IMR-90 (cell line): Measurements from ENCODE around the gene EPHA6. TPM values are rescaled to one million over a fixed set of nuclear protein-coding genes. Genes with fewer than 3 reads are reported as not detected.

Source experiments
- ATAC-seq: fragments of 200-7000 bp; cut with Tn5 transposase; 2 replicates; pipeline ENCODE4 v1.9.1; 2020; ENCODE audit warnings: low read depth, mild to moderate bottlenecking, moderate library complexity
- BruUV-seq: library from RNA; stranded (reverse); fragments of 400-500 nt; replicated peaks from 2 replicates; lab custom pipeline; 2021; lab: Mats Ljungman, UMichigan
- CTCF ChIA-PET: fragments of 300-600 bp; formaldehyde crosslinking; extraction: SDS; loops from one replicate; lab custom pipeline; 2021; ENCODE audit warnings: antibody characterized with exemption; lab: Yijun Ruan, JAX
- POLR2A ChIA-PET: fragments of 300-600 bp; sonication (Branson Sonifier 250); formaldehyde crosslinking; loops from one replicate; lab custom pipeline; 2022; ENCODE audit warnings: antibody characterized with exemption; ENCODE audit not compliant: unreplicated experiment; lab: Charles Lee
- DNase-seq: peaks from one replicate; pipeline ENCODE4 v3.0.0; 2013
- H2AFZ ChIP-seq: replicated peaks from 2 replicates; pipeline ENCODE3; 2013; ENCODE audit warnings: low read length, mild to moderate bottlenecking; ENCODE audit not compliant: poor library complexity
- H2AK5ac ChIP-seq: 2 replicates; pipeline ENCODE4 v1.6.1; 2013; ENCODE audit warnings: low read depth, low read length, inconsistent platforms
- H2AK9ac ChIP-seq: replicated peaks from 2 replicates; pipeline ENCODE3; 2013; ENCODE audit warnings: mild to moderate bottlenecking, low read depth, low read length, moderate library complexity; ENCODE audit not compliant: poor library complexity
- H2BK120ac ChIP-seq: 2 replicates; pipeline ENCODE4 v1.6.1; 2013; ENCODE audit warnings: low read depth, low read length, inconsistent platforms
- H2BK15ac ChIP-seq: 3 replicates; pipeline ENCODE4 v1.6.1; 2013; ENCODE audit warnings: low read depth, low read length, inconsistent platforms
- H2BK20ac ChIP-seq: 2 replicates; pipeline ENCODE4 v1.6.1; 2013; ENCODE audit warnings: low read depth, mild to moderate bottlenecking, inconsistent platforms, low read length, moderate library complexity
- H2BK5ac ChIP-seq: 2 replicates; pipeline ENCODE4 v1.6.1; 2013; ENCODE audit warnings: mild to moderate bottlenecking, low read depth, low read length, inconsistent platforms; ENCODE audit not compliant: poor library complexity, severe bottlenecking
- H3K14ac ChIP-seq: replicated peaks from 2 replicates; pipeline ENCODE4 v1.6.1; 2013; ENCODE audit warnings: low read depth, low read length, inconsistent platforms
- H3K18ac ChIP-seq: 2 replicates; pipeline ENCODE4 v1.6.1; 2013; ENCODE audit warnings: low read depth, low read length, control low read depth
- H3K23ac ChIP-seq: 2 replicates; pipeline ENCODE4 v1.6.1; 2013; ENCODE audit warnings: low read depth, low read length, inconsistent platforms
- H3K27ac ChIP-seq: 2 replicates; pipeline ENCODE4 v1.5.1; 2013; ENCODE audit warnings: mild to moderate bottlenecking, control low read depth, low read length; ENCODE audit not compliant: insufficient read depth
- H3K27me3 ChIP-seq: 2 replicates; pipeline ENCODE4 v1.6.1; 2013; ENCODE audit warnings: low read length; ENCODE audit not compliant: control insufficient read depth, insufficient read depth
- H3K36me3 ChIP-seq: 2 replicates; pipeline ENCODE4 v1.6.1; 2013; ENCODE audit warnings: low read length, mixed read lengths; ENCODE audit not compliant: control insufficient read depth, insufficient read depth
- H3K4ac ChIP-seq: 2 replicates; pipeline ENCODE4 v1.6.1; 2013; ENCODE audit warnings: low read depth, low read length, inconsistent platforms
- H3K4me1 ChIP-seq: 2 replicates; pipeline ENCODE4 v1.6.1; 2013; ENCODE audit warnings: low read length, mixed read lengths; ENCODE audit not compliant: control insufficient read depth, insufficient read depth
- H3K4me2 ChIP-seq: 2 replicates; pipeline ENCODE4 v1.6.1; 2013; ENCODE audit warnings: low read depth, mild to moderate bottlenecking, control low read depth, low read length, moderate library complexity
- H3K4me3 ChIP-seq: 2 replicates; pipeline ENCODE4 v1.5.1; 2013; ENCODE audit warnings: low read depth, mild to moderate bottlenecking, control low read depth, low read length, moderate library complexity; ENCODE audit not compliant: insufficient read depth
- H3K56ac ChIP-seq: 2 replicates; pipeline ENCODE4 v1.6.1; 2013; ENCODE audit warnings: low read length, inconsistent platforms; ENCODE audit not compliant: insufficient read depth; ENCODE audit errors: extremely low read depth
- H3K79me1 ChIP-seq, 2 experiments: 2 replicates each; pipeline ENCODE4 v1.6.1; 2013; ENCODE audit warnings: low read length in 2 of 2, inconsistent platforms in 1 of 2, low read depth in 1 of 2
- H3K9ac ChIP-seq: 2 replicates; pipeline ENCODE4 v1.6.1; 2013; ENCODE audit warnings: low read depth, low read length, control low read depth
- H3K9me1 ChIP-seq: 2 replicates; pipeline ENCODE4 v1.6.1; 2013; ENCODE audit warnings: low read length, inconsistent platforms; ENCODE audit not compliant: insufficient read depth
- H3K9me3 ChIP-seq: 2 replicates; pipeline ENCODE4 v1.6.1; 2013; ENCODE audit warnings: low read length; ENCODE audit not compliant: control insufficient read depth, insufficient read depth
- H4K20me1 ChIP-seq: 2 replicates; pipeline ENCODE4 v1.6.1; 2013; ENCODE audit warnings: low read length, inconsistent platforms; ENCODE audit not compliant: insufficient read depth
- H4K5ac ChIP-seq: 2 replicates; pipeline ENCODE4 v1.6.1; 2013; ENCODE audit warnings: mild to moderate bottlenecking, low read depth, low read length, control low read depth
- H4K8ac ChIP-seq, 2 experiments: 2 replicates each; pipeline ENCODE4 v1.6.1; 2013; ENCODE audit warnings: low read depth in 2 of 2, low read length in 2 of 2, control low read depth in 1 of 2, inconsistent platforms in 1 of 2
- H4K91ac ChIP-seq: 2 replicates; pipeline ENCODE4 v1.6.1; 2013; ENCODE audit warnings: low read depth, low read length, inconsistent platforms; ENCODE audit not compliant: insufficient read depth
- BHLHE40 ChIP-seq: fragments of 150-350 bp; IDR thresholded peaks from 2 replicates; pipeline ENCODE4 v1.6.1; 2016; ENCODE audit warnings: mild to moderate bottlenecking, low read depth, low read length
- CHD1 ChIP-seq: IDR thresholded peaks from 2 replicates; pipeline ENCODE4 v1.6.1; 2012; ENCODE audit warnings: low read depth, low read length, improper control_type of control experiment
- CTCF ChIP-seq: conservative IDR thresholded peaks from 2 replicates; pipeline ENCODE4 v1.5.1; 2012; ENCODE audit warnings: mild to moderate bottlenecking, low read depth, low read length, improper control_type of control experiment
- ELK1 ChIP-seq: fragments of 150-350 bp; IDR thresholded peaks from 2 replicates; pipeline ENCODE4 v1.6.1; 2016; ENCODE audit warnings: low read depth, mild to moderate bottlenecking, low read length, moderate library complexity, borderline replicate concordance
- FOS ChIP-seq: fragments of 150-350 bp; IDR thresholded peaks from 2 replicates; pipeline ENCODE4 v1.6.1; 2016; ENCODE audit warnings: low read depth, low read length
- MAFK ChIP-seq: IDR thresholded peaks from 2 replicates; pipeline ENCODE4 v1.6.1; 2012; ENCODE audit warnings: low read depth, low read length, improper control_type of control experiment
- MAZ ChIP-seq: IDR thresholded peaks from 2 replicates; pipeline ENCODE4 v1.6.1; 2012; ENCODE audit warnings: low read depth, mild to moderate bottlenecking, low read length, improper control_type of control experiment, moderate library complexity, borderline replicate concordance
- MXI1 ChIP-seq: IDR thresholded peaks from 2 replicates; pipeline ENCODE4 v1.6.1; 2012; ENCODE audit warnings: low read depth, mild to moderate bottlenecking, low read length, moderate library complexity, borderline replicate concordance
- NFE2L2 ChIP-seq: fragments of 150-350 bp; IDR thresholded peaks from 2 replicates; pipeline ENCODE4 v1.6.1; 2016; ENCODE audit warnings: low read depth, mild to moderate bottlenecking, low read length
- POLR2A ChIP-seq: IDR thresholded peaks from 2 replicates; pipeline ENCODE4 v1.6.1; 2012; ENCODE audit warnings: mild to moderate bottlenecking, low read depth, low read length
- RAD21 ChIP-seq: IDR thresholded peaks from 2 replicates; pipeline ENCODE4 v1.6.1; 2012; ENCODE audit warnings: low read length, improper control_type of control experiment
- RCOR1 ChIP-seq: IDR thresholded peaks from 2 replicates; pipeline ENCODE4 v1.6.1; 2012; ENCODE audit warnings: mild to moderate bottlenecking, low read length, improper control_type of control experiment; ENCODE audit not compliant: insufficient replicate concordance
- RFX5 ChIP-seq: IDR thresholded peaks from 2 replicates; pipeline ENCODE4 v1.8.0; 2012; ENCODE audit warnings: low read depth, mild to moderate bottlenecking, low read length, moderate library complexity
- SMC3 ChIP-seq: fragments of 150-350 bp; IDR thresholded peaks from 2 replicates; pipeline ENCODE4 v1.6.1; 2016; ENCODE audit warnings: low read depth, mild to moderate bottlenecking, antibody characterized with exemption, low read length, moderate library complexity
- USF2 ChIP-seq: fragments of 150-350 bp; IDR thresholded peaks from 2 replicates; pipeline ENCODE4 v1.6.1; 2017; ENCODE audit warnings: mild to moderate bottlenecking, antibody characterized with exemption, low read length, low read depth
- WGBS, 2 experiments: methylation state at CpG; one replicate each; pipeline versions ENCODE4 v1.1.5 to v1.1.7; 2013; ENCODE audit warnings: missing lambda C conversion rate in 2 of 2; ENCODE audit not compliant: insufficient read length in 1 of 2; ENCODE audit errors: extremely low coverage in 2 of 2; 5-methylcytosine and 5-hydroxymethylcytosine counted together
- dilution Hi-C: fragments of 300-500 bp; cut with HindIII; formaldehyde crosslinking; loops from one replicate; pipeline ENCODE4 v1.14.3; 2018; ENCODE audit warnings: low sequenced_read_pairs; ENCODE audit not compliant: unreplicated experiment
- in situ Hi-C: fragments of 300-500 bp; cut with MboI; formaldehyde crosslinking; loops from 3 replicates; pipeline ENCODE4 v1.14.3; 2019; ENCODE audit warnings: low sequenced_read_pairs, inconsistent platforms, mixed read lengths
- intact Hi-C: fragments of 100-400 bp; cut with micrococcal nuclease; formaldehyde crosslinking; loops from 2 replicates; pipeline ENCODE4 v1.10.0; 2022
- polyA plus RNA-seq, 3 experiments: library from polyadenylated mRNA; depleted of rRNA; stranded (reverse); fragments of >200 nt; gene quantifications; 2 replicates each; pipeline ENCODE4 v1.2.3, GENCODE V29; 2012; ENCODE audit warnings: low replicate concordance in 1 of 3
- total RNA-seq: library from RNA; depleted of rRNA; stranded (reverse); fragments of >200 nt; gene quantifications from 2 replicates; pipeline ENCODE4 v1.2.3, GENCODE V29; 2012

EPHA6 gene
- total and polyA plus RNA-seq, 2 of the 4 experiments (the other 2 are of a cell fraction), result not detected

GRCh38 chr3:97228966-97229365 lies 414.6 kb downstream of the EPHA6 start:
- no peaks in the 10 kb centered on the region for H3K27me3 ChIP-seq
- in situ Hi-C loops (no loop called here), intact Hi-C loops (no loop called here), dilution Hi-C loops (no loop called here)
- TF ChIP-seq NFE2L2, result no peak
- TF ChIP-seq ELK1, result no peak
- TF ChIP-seq SMC3, result no peak
- TF ChIP-seq RFX5, result no peak
- no peak for TF ChIP-seq MAZ
- no peak for TF ChIP-seq MAFK
- no peak for TF ChIP-seq POLR2A
- TF ChIP-seq RCOR1, result no peak
- no peak for TF ChIP-seq RAD21
- no peak for TF ChIP-seq USF2
- TF ChIP-seq MXI1, result no peak
- TF ChIP-seq CHD1, result no peak
- no peak for TF ChIP-seq FOS
- TF ChIP-seq CTCF, result no peak
- no peak for TF ChIP-seq BHLHE40
- no peak overlapping the region for H2BK15ac ChIP-seq
- no peak overlapping the region for H3K4me2 ChIP-seq
- no peaks in the 10 kb centered on the region for H3K79me1 ChIP-seq
- H3K4ac ChIP-seq, result no peak overlapping the region
- H4K91ac ChIP-seq, result no peak overlapping the region
- H4K20me1 ChIP-seq, result no peaks in the 10 kb centered on the region
- H3K4me3 ChIP-seq, result no peak overlapping the region
- no peaks in the 10 kb centered on the region for H3K36me3 ChIP-seq
- CTCF ChIA-PET, result no interaction called here
- H3K18ac ChIP-seq, result no peak overlapping the region
- H3K9ac ChIP-seq, result no peak overlapping the region
- no peak overlapping the region for H3K23ac ChIP-seq
- peaks cover 9% of the 10 kb centered on the region for H3K9me3 ChIP-seq
- H2AK9ac ChIP-seq, result no peak overlapping the region
- H4K8ac ChIP-seq, result no peak overlapping the region
- no peak for DNase-seq
- H3K9me1 ChIP-seq, result no peaks in the 10 kb centered on the region
- H2BK120ac ChIP-seq, result no peak overlapping the region
- no peak overlapping the region for H3K14ac ChIP-seq
- no peak overlapping the region for H2AK5ac ChIP-seq
- H2BK20ac ChIP-seq, result no peak overlapping the region
- H3K4me1 ChIP-seq, result no peaks in the 10 kb centered on the region
- no CpG with 5 or more reads among the region's 1 CpG for WGBS, 2 experiments
- BruUV-seq, result no TSS peak
- no peak overlapping the region for H3K27ac ChIP-seq
- H3K56ac ChIP-seq, result no peak overlapping the region
- POLR2A ChIA-PET, result no interaction called here
- no peak for ATAC-seq
- no peak overlapping the region for H4K5ac ChIP-seq
- H2BK5ac ChIP-seq, result no peak overlapping the region
- H2AFZ ChIP-seq, result no peak overlapping the region
